HepG2 (cell line): ENCODE results near the gene SLC16A11. TPM values are rescaled to one million over a fixed set of nuclear protein-coding genes. Genes with fewer than 3 reads are reported as not detected.

ENCODE experiments used
- AGO2 ChIP-seq: fragments of 200-400 bp; formaldehyde crosslinking; optimal IDR thresholded peaks from 2 replicates; pipeline ENCODE3; 2017; ENCODE audit warnings: mild to moderate bottlenecking, low read depth, low read length, moderate library complexity
- FOXO1 ChIP-seq: sonication (generic); formaldehyde crosslinking; IDR thresholded peaks from 2 replicates; pipeline ENCODE4 v1.4.0; 2020; ENCODE audit warnings: missing genetic modification reagents
- KLF6 ChIP-seq: IDR thresholded peaks from 2 replicates; pipeline ENCODE4 v1.8.0; 2016; ENCODE audit warnings: missing biosample characterization, missing genetic modification reagents
- KMT2A ChIP-seq: sonication (generic); formaldehyde crosslinking; IDR thresholded peaks from 2 replicates; pipeline ENCODE4 v1.4.0; 2020; ENCODE audit warnings: missing genetic modification reagents
- MATR3 ChIP-seq: sonication (generic); formaldehyde crosslinking; IDR thresholded peaks from 2 replicates; pipeline ENCODE4 v1.4.0; 2020; ENCODE audit warnings: missing genetic modification reagents
- MTA3 ChIP-seq: sonication (generic); formaldehyde crosslinking; IDR thresholded peaks from 2 replicates; pipeline ENCODE4 v1.4.0; 2020; ENCODE audit warnings: missing genetic modification reagents
- PTBP1 ChIP-seq: fragments of 200-400 bp; formaldehyde crosslinking; IDR thresholded peaks from 2 replicates; pipeline ENCODE4 v1.6.1; 2018; ENCODE audit warnings: low read length, low read depth; ENCODE audit not compliant: poor library complexity, severe bottlenecking
- SIX1 ChIP-seq: sonication (generic); formaldehyde crosslinking; IDR thresholded peaks from 2 replicates; pipeline ENCODE4 v1.4.0; 2020; ENCODE audit warnings: missing genetic modification reagents, borderline replicate concordance
- TBX2 ChIP-seq: sonication (generic); formaldehyde crosslinking; IDR thresholded peaks from 2 replicates; pipeline ENCODE4 v1.5.0; 2020; ENCODE audit warnings: missing genetic modification reagents, mild to moderate bottlenecking, borderline replicate concordance
- ZFP1 ChIP-seq: IDR thresholded peaks from 2 replicates; pipeline ENCODE4 v1.6.1; 2016
- ZNF75D ChIP-seq: sonication (generic); formaldehyde crosslinking; IDR thresholded peaks from 2 replicates; pipeline ENCODE4 v1.8.1; 2023; ENCODE audit warnings: missing genetic modification reagents, mild to moderate bottlenecking, borderline replicate concordance
- polyA plus RNA-seq, 8 experiments: library from polyadenylated mRNA; depleted of rRNA in 3 of 8; stranded (reverse) in 7 of 8; unstranded in 1 of 8; fragments of >200 nt; fragmentation: Illumina TruSeq in 4 of 8; extraction: Trizol in 4 of 8; gene quantifications; 2 replicates each; pipeline versions ENCODE4 v1.2.1 to v1.2.3, GENCODE V29; 2011 to 2016; ENCODE audit warnings: low read depth in 4 of 8, missing spikeins in 1 of 8, mixed read lengths in 1 of 8; ENCODE audit not compliant: insufficient read depth in 1 of 8
- total RNA-seq, 5 experiments: library from RNA; depleted of rRNA; stranded (reverse); fragments of >200 nt; fragmentation: Illumina TruSeq; extraction: Trizol; gene quantifications; 2 replicates each; pipeline ENCODE4 v1.2.3, GENCODE V29; 2016; ENCODE audit warnings: low read depth in 1 of 5
- TF ChIP-seq, protein P1 (sequence below): IDR thresholded peaks from 2 replicates; pipeline ENCODE4 v1.6.1; 2018; ENCODE audit warnings: missing genetic modification reagents
- TF ChIP-seq, protein P2 (sequence below): sonication (generic); formaldehyde crosslinking; IDR thresholded peaks from 2 replicates; pipeline ENCODE4 v1.8.0; 2022; ENCODE audit warnings: missing genetic modification reagents, mild to moderate bottlenecking, inconsistent platforms, borderline replicate concordance
- TF ChIP-seq, protein P3 (sequence below): sonication (generic); formaldehyde crosslinking; IDR thresholded peaks from 2 replicates; pipeline ENCODE4 v1.4.0; 2020; ENCODE audit warnings: mild to moderate bottlenecking, missing genetic modification reagents, borderline replicate concordance
- TF ChIP-seq, protein P4 (sequence below): sonication (generic); formaldehyde crosslinking; IDR thresholded peaks from 2 replicates; pipeline ENCODE4 v1.4.0; 2020; ENCODE audit warnings: missing genetic modification reagents
- TF ChIP-seq, protein P5 (sequence below): IDR thresholded peaks from 2 replicates; pipeline ENCODE4 v1.6.1; 2016; ENCODE audit warnings: missing biosample characterization, missing genetic modification reagents, low read depth

Gene SLC16A11
- total and polyA plus RNA-seq, 2 of the 13 experiments (the other 11 are each of a cell fraction or from before 2014, with no cell fraction given), result not detected

DNA sequence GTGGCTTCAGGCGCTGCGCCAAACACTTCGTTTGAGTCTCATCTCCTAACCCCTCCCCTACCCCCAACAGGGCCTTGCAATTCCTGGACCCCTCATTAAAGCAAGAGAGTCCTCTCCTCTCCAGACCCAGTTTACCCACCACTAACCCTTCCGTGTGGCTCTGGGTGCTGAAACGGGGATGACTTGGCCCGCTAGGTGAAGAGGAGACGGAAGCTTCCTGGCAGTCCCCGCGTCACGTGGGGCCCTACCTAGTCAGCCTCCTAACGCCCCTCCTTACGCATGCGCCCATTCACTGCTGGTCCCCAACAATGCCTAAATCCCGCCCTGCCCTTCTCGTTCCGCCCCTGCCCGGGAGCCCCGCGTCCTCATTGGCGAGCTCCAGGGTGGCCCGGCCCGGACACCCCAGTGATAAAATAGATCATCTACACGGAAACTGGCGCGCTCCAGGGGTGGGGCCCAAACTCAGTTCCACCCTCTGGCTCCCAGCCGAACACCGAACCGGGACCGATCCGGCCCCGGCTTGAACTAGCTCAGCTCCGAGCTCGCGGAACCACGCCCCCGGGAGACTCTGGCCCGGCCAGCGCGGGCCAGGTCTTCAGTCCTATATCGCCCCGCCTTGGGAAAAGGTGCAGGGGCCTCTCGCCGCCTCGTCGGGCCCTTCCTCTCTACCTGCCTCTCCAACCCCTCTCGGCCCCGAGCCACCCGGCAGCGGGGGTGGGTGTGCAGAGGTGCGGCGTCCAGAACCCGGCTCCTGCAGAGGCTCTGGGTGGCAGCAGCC is 8.1 kb downstream of the SLC16A11 start, which contains the start of gene SLC16A13 (continued):
- TF ChIP-seq, protein P1, sequence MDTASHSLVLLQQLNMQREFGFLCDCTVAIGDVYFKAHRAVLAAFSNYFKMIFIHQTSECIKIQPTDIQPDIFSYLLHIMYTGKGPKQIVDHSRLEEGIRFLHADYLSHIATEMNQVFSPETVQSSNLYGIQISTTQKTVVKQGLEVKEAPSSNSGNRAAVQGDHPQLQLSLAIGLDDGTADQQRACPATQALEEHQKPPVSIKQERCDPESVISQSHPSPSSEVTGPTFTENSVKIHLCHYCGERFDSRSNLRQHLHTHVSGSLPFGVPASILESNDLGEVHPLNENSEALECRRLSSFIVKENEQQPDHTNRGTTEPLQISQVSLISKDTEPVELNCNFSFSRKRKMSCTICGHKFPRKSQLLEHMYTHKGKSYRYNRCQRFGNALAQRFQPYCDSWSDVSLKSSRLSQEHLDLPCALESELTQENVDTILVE (CRISPR knock-in tag), result peak; percentile 53; the same call in 1 of the 2 replicates
- peak; percentile 66; the same call in 1 of the 2 replicates for TF ChIP-seq TBX2 (CRISPR knock-in tag)
- TF ChIP-seq PTBP1, result no peak
- TF ChIP-seq, protein P2, sequence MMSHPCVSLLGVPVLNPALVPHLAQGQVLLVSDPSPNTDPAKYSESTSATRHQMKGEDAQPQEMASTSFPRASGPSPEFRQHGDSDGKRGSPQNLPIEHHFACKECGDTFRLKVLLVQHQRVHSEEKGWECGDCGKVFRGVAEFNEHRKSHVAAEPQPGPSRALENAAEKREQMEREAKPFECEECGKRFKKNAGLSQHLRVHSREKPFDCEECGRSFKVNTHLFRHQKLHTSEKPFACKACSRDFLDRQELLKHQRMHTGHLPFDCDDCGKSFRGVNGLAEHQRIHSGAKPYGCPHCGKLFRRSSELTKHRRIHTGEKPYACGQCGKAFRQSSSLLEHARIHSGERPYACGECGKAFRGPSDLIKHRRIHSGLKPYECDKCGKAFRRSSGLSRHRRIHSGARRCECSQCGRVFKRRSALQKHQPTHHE (CRISPR knock-in tag), result peak; percentile 55; the same call in 1 of the 2 replicates
- TF ChIP-seq, protein P3, sequence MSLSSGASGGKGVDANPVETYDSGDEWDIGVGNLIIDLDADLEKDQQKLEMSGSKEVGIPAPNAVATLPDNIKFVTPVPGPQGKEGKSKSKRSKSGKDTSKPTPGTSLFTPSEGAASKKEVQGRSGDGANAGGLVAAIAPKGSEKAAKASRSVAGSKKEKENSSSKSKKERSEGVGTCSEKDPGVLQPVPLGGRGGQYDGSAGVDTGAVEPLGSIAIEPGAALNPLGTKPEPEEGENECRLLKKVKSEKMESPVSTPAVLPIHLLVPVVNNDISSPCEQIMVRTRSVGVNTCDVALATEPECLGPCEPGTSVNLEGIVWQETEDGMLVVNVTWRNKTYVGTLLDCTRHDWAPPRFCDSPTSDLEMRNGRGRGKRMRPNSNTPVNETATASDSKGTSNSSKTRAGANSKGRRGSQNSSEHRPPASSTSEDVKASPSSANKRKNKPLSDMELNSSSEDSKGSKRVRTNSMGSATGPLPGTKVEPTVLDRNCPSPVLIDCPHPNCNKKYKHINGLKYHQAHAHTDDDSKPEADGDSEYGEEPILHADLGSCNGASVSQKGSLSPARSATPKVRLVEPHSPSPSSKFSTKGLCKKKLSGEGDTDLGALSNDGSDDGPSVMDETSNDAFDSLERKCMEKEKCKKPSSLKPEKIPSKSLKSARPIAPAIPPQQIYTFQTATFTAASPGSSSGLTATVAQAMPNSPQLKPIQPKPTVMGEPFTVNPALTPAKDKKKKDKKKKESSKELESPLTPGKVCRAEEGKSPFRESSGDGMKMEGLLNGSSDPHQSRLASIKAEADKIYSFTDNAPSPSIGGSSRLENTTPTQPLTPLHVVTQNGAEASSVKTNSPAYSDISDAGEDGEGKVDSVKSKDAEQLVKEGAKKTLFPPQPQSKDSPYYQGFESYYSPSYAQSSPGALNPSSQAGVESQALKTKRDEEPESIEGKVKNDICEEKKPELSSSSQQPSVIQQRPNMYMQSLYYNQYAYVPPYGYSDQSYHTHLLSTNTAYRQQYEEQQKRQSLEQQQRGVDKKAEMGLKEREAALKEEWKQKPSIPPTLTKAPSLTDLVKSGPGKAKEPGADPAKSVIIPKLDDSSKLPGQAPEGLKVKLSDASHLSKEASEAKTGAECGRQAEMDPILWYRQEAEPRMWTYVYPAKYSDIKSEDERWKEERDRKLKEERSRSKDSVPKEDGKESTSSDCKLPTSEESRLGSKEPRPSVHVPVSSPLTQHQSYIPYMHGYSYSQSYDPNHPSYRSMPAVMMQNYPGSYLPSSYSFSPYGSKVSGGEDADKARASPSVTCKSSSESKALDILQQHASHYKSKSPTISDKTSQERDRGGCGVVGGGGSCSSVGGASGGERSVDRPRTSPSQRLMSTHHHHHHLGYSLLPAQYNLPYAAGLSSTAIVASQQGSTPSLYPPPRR (CRISPR knock-in tag), result 0 out of 2 replicates have a peak, but pooled peaks have one; percentile 9
- TF ChIP-seq KLF6 (CRISPR knock-in tag), result no peak
- TF ChIP-seq, protein P4, sequence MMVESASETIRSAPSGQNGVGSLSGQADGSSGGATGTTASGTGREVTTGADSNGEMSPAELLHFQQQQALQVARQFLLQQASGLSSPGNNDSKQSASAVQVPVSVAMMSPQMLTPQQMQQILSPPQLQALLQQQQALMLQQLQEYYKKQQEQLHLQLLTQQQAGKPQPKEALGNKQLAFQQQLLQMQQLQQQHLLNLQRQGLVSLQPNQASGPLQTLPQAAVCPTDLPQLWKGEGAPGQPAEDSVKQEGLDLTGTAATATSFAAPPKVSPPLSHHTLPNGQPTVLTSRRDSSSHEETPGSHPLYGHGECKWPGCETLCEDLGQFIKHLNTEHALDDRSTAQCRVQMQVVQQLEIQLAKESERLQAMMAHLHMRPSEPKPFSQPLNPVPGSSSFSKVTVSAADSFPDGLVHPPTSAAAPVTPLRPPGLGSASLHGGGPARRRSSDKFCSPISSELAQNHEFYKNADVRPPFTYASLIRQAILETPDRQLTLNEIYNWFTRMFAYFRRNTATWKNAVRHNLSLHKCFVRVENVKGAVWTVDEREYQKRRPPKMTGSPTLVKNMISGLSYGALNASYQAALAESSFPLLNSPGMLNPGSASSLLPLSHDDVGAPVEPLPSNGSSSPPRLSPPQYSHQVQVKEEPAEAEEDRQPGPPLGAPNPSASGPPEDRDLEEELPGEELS (CRISPR knock-in tag), result no peak
- TF ChIP-seq KMT2A (CRISPR knock-in tag), result no peak
- no peak for TF ChIP-seq MTA3 (CRISPR knock-in tag)
- no peak for TF ChIP-seq SIX1 (CRISPR knock-in tag)
- 0 out of 2 replicates have a peak, but pooled peaks have one; percentile 32 for TF ChIP-seq FOXO1 (CRISPR knock-in tag)
- TF ChIP-seq AGO2, result peak; percentile 91
- TF ChIP-seq ZNF75D, result no peak
- TF ChIP-seq ZFP1 (CRISPR knock-in tag), result no peak
- TF ChIP-seq, protein P5, sequence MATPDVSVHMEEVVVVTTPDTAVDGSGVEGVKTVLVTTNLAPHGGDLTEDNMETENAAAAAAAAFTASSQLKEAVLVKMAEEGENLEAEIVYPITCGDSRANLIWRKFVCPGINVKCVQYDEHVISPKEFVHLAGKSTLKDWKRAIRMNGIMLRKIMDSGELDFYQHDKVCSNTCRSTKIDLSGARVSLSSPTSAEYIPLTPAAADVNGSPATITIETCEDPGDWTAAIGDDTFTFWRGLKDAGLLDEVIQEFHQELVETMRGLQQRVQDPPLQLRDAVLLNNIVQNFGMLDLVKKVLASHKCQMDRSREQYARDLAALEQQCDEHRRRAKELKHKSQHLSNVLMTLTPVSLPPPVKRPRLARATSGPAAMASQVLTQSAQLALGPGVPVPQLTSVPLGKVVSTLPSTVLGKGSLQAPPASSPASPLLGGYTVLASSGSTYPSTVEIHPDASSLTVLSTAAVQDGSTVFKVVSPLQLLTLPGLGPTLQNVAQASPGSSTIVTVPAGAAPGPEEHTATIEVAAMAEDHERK (CRISPR knock-in tag), result no peak
- TF ChIP-seq MATR3 (CRISPR knock-in tag), result no peak
